ENCODE data around the gene CEP55.

Gene CEP55

GRCh38 chr10:93566435-93567276 lies 70.2 kb downstream of the CEP55 start, which contains the start of gene FFAR4:
FFAR4 (plus strand) TSS chr10:93566665; CDS start chr10:93566721, 56 bp downstream.
- DNase-seq (ENCODE audit: low read depth), result no peak

- no peak for DNase-seq (ENCODE audit: low read depth)
Observed at GRCh38 chr10:93567277-93568104, 71.1 kb downstream of the CEP55 start.

GRCh38 chr10:93568105-93568390 lies 71.6 kb downstream of the CEP55 start:
- no peak for DNase-seq (ENCODE audit: low read depth)

- DNase-seq (ENCODE audit: low read depth), result no peak
Observed at GRCh38 chr10:93570383-93570782, 74.0 kb downstream of the CEP55 start.

- DNase-seq (ENCODE audit: low read depth), result no peak
Observed at GRCh38 chr10:93572606-93573005, 76.2 kb downstream of the CEP55 start.

- DNase-seq (ENCODE audit: low read depth), result no peak
Observed at GRCh38 chr10:93573051-93573909, 76.9 kb downstream of the CEP55 start.

- DNase-seq (ENCODE audit: low read depth), result no peak
Observed at GRCh38 chr10:93573924-93574323, 77.5 kb downstream of the CEP55 start.

- no peak for DNase-seq (ENCODE audit: low read depth)
Observed at GRCh38 chr10:93576888-93577287, 80.5 kb downstream of the CEP55 start.

GRCh38 chr10:93577565-93577964 lies 81.2 kb downstream of the CEP55 start:
- DNase-seq (ENCODE audit: low read depth), result no peak

Data from non-pigmented ciliary epithelial cell (primary cell).